Heart right ventricle (tissue), 16 donors: ENCODE measurements around the gene KCNAB3. TPM values are rescaled to one million over a fixed set of nuclear protein-coding genes. Genes with fewer than 3 reads are reported as not detected.

Experiments used
- ATAC-seq, 8 donors: fragments of 200-7000 bp; cut with Tn5 transposase; one replicate each; pipeline ENCODE4 v1.9.1; 2020; ENCODE audit warnings: mild to moderate bottlenecking in 8 of 8, moderate library complexity in 8 of 8, moderate number of reproducible peaks in 1 of 8
- DNase-seq, 2 donors: peaks; one replicate each; pipeline ENCODE4 v3.0.0-alpha.2; 2020
- H3K27ac ChIP-seq, 10 donors: fragments of 200-600 bp; sonication (generic) in 2 of 10; one replicate each; pipeline versions ENCODE4 v1.5.0 to v1.8.0; 2020 to 2022; ENCODE audit warnings: mild to moderate bottlenecking in 3 of 10
- H3K27me3 ChIP-seq, 7 donors: fragments of 200-600 bp; one replicate each; pipeline ENCODE4 v1.8.0; 2021 to 2022; ENCODE audit warnings: mild to moderate bottlenecking in 2 of 7
- H3K36me3 ChIP-seq, 9 donors: fragments of 200-600 bp; sonication (generic) in 1 of 9; one replicate each; pipeline versions ENCODE4 v1.5.0 to v1.8.0; 2020 to 2022; ENCODE audit warnings: mild to moderate bottlenecking in 2 of 9
- H3K4me1 ChIP-seq, 9 donors: fragments of 200-600 bp; sonication (generic) in 1 of 9; one replicate each; pipeline versions ENCODE4 v1.5.0 to v1.8.0; 2020 to 2022; ENCODE audit warnings: mild to moderate bottlenecking in 4 of 9
- H3K4me3 ChIP-seq, 10 donors: fragments of 200-600 bp; sonication (generic) in 2 of 10; one replicate each; pipeline versions ENCODE4 v1.5.0 to v1.8.0; 2020 to 2022; ENCODE audit warnings: mild to moderate bottlenecking in 7 of 10, moderate library complexity in 2 of 10
- H3K9me3 ChIP-seq, 11 donors: fragments of 200-600 bp in 10 of 11; sonication (generic) in 2 of 11; one replicate each; pipeline versions ENCODE4 v1.5.0 to v1.8.0; 2013 to 2022; ENCODE audit warnings: mild to moderate bottlenecking in 2 of 11, control low read depth in 1 of 11, moderate library complexity in 1 of 11
- CTCF ChIP-seq, 9 donors: fragments of 200-600 bp; sonication (generic) in 2 of 9; IDR thresholded peaks; one replicate each; pipeline versions ENCODE4 v1.5.0 to v1.8.0; 2021 to 2022; ENCODE audit warnings: antibody characterized with exemption in 9 of 9, mild to moderate bottlenecking in 5 of 9, moderate library complexity in 1 of 9
- WGBS, 2 donors: extraction: QIAGEN DNeasy Blood & Tissue Kit; methylation state at CpG; one replicate each; pipeline ENCODE4 v1.1.7; 2013; ENCODE audit warnings: inconsistent platforms in 1 of 2; 5-methylcytosine and 5-hydroxymethylcytosine counted together
- intact Hi-C, 10 donors: fragments of 100-400 bp; cut with DNase I; formaldehyde crosslinking; loops; one replicate each; pipeline versions ENCODE4 v1.11.1 to v1.14.2; 2022
- polyA plus RNA-seq, 2 donors: library from polyadenylated mRNA; stranded (reverse); fragments of 200-250 nt; gene quantifications; one replicate each; pipeline ENCODE4 v1.2.3, GENCODE V29; 2013
- total RNA-seq, 10 donors: library from RNA; stranded (reverse); fragmentation: NEBNext Ultra II Directional in 3 of 10; extraction: Animal tissue kit (Norgen Biotek cat#: 25700) in 3 of 10; gene quantifications; one replicate each; pipeline versions ENCODE4 v1.2.1 to v1.2.4, GENCODE V29; 2021 to 2023
- donor health status: Arrhythmogenic right ventricular cardiomyopathy.
- donor health status: ischemic (EF 13 %, LVEDD 7.1; RV severe dilation, severe dysfunction).
- donor health status: healthy with polysubstance abuse.
- donor health status: DM: no; HTN: yes; CAD: no.
- donor health status: DM: no; HTN: no; CAD: no.
- donor health status: ischemic (EF 25% LVEDD 6.9; RV normal size, moderate dysfunction).
- donor health status: ischemic (EF 25% LVEDD 5.7; RV mildly dilated, moderate dysfunction).
- donor health status: healthy.
- donor health status: DM: yes; HTN: yes; CAD: no.
- donor health status: Ischemic cardiomyopathy.
- donor health status: ischemic (EF 35%, LVEDD 5.7; RV mildly dilated, moderate dysfunction).
- donor health status: nonischemic (EF 11% LVEDD 7.7; RV severe dilation, severe dysfunction).
- donor health status: DM: yes; HTN: yes; CAD: no.
- donor health status: PGD.
- donor health status: ischemic (EF 29% LVEDD 5.4; RV normal size, mild dysfunction).
- donor health status: nonischemic (EF 23%, LVEDD 6.1; RV moderate dilation, normal function).

Gene KCNAB3
- total and polyA plus RNA-seq, 12 donors, result 0.11 to 1.5 (median 0.39) TPM

DNA sequence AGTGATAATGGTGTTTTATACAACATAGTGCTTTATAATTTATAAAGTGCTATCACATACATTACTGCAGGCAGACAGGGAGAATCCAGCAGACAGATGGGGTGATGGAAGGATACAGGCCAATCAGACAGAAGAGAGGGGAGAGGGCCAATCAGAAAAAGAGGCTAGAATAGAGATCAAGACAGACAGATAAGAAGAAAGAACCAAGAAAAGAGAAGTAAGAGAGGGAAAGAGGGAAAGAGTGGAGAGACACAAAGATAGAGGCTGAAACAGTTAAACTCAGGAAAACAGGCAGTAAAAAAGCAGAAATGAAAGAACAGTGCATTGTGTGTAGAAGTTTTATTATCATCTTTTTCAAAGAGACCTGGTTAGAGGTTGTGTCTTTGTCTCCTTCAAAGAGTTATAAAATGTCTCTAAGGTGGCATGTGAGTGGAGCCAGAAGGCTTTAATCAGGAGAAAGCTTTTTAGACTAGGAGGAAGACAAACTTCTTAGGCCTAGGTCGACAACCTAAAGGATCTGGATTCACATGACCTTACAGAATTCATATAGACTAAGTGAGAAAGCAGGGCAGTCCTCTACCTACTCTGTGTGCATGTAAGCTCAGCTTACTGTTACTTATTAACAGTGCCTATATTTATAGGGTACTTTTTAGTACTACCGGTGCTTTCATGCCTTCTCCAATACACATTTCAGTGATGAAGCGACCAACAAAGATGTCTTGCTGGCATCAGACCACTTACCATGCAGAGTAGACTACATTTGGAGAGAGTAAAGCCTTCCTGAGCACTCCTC, 49.4 kb downstream of the KCNAB3 start:
- Histone ChIP-seq H3K9me3 (no peaks in the 10 kb centered on the region), H3K36me3 (peaks cover 0 to 61% (median 10%) of the 10 kb centered on the region in 9 donors), H3K27me3 (no peaks in the 10 kb centered on the region), H3K4me1 (peaks cover 0 to 46% (median 19%) of the 10 kb centered on the region in 9 donors), H3K27ac (no peak overlapping the region), H3K4me3 (no peak overlapping the region)
- intact Hi-C loops, result no loop called here
- WGBS, 2 donors, result 78 to 80% methylated on average over 3 of the region's 3 CpGs
- ATAC-seq, result no peak
- DNase-seq, result no peak
- TF ChIP-seq CTCF (IDR thresholded peaks at IDR 0.05), result no peak

GRCh38 chr17:7878234-7878633, 51.4 kb downstream of the KCNAB3 start:
- no peak overlapping the region for H3K4me3 ChIP-seq
- H3K9me3 ChIP-seq, result no peaks in the 10 kb centered on the region
- DNase-seq (no peak), ATAC-seq (no peak)
- peaks cover 0 to 70% (median 10%) of the 10 kb centered on the region in 9 donors for H3K36me3 ChIP-seq
- H3K27me3 ChIP-seq, result no peaks in the 10 kb centered on the region
- 90 to 97% methylated on average over 7 of the region's 7 CpGs for WGBS, 2 donors
- intact Hi-C loops, result no loop called here
- no peak overlapping the region for H3K27ac ChIP-seq
- no peak for TF ChIP-seq CTCF (IDR thresholded peaks at IDR 0.05)
- H3K4me1 ChIP-seq, result peaks cover 0 to 39% (median 13%) of the 10 kb centered on the region in 9 donors

- no peak for TF ChIP-seq CTCF (IDR thresholded peaks at IDR 0.05)
- DNase-seq (no peak), ATAC-seq (no peak)
- Histone ChIP-seq H3K27me3 (no peaks in the 10 kb centered on the region), H3K27ac (no peak overlapping the region), H3K36me3 (peaks cover 0 to 76% (median 10%) of the 10 kb centered on the region in 9 donors), H3K4me3 (no peak overlapping the region), H3K9me3 (no peaks in the 10 kb centered on the region), H3K4me1 (peaks cover 0 to 17% (median 0%) of the 10 kb centered on the region in 9 donors)
- 71 to 84% methylated on average over 2 of the region's 2 CpGs for WGBS, 2 donors
- intact Hi-C loops, result no loop called here
Measured at GRCh38 chr17:7875804-7876370, 53.8 kb downstream of the KCNAB3 start.

DNA sequence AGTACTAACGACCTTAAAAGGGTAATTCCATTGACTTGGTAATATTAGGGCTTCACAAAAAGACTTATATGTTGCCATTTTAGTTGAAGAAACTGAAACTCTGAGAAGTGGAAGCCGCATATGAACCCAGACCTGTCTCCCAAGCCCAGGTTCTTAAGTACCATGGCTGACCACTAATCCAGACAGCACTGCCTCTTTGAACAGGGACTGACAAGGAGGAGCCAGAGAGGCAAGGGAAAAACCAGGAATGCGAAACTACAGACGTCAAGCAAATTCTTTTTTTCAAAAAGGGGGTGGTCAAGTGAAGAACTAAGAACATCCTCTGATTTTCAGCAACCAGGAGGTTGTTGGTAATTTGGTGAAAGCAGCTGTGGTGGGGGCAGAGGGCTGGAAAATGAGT, 56.6 kb downstream of the KCNAB3 start:
- WGBS, 2 donors, result 72 to 74% methylated on average over 4 of the region's 4 CpGs
- Histone ChIP-seq H3K4me3 (no peak overlapping the region), H3K27me3 (no peaks in the 10 kb centered on the region), H3K36me3 (peaks cover 0 to 74% (median 0%) of the 10 kb centered on the region in 9 donors), H3K27ac (no peak overlapping the region), H3K9me3 (no peaks in the 10 kb centered on the region), H3K4me1 (peaks cover 0 to 10% (median 0%) of the 10 kb centered on the region in 9 donors)
- no peak for ATAC-seq
- no peak for DNase-seq
- no peak for TF ChIP-seq CTCF (IDR thresholded peaks at IDR 0.05)
- intact Hi-C loops, result no loop called here

Other genes starting within 250 kb of the KCNAB3 start
- 10 to 100 TPM in 9 of 10 donors, 1 to 10 TPM in 1; 8.2 to 29.1 (median 13.9) TPM for gene TP53, start 242.4 kb downstream of the KCNAB3 start, total RNA-seq
- gene TP53, start 242.4 kb downstream of the KCNAB3 start, polyA plus RNA-seq, result 1 to 10 TPM; 7.9 to 8.6 TPM
- 1 to 10 TPM; 3.8 to 5.8 (median 4.7) TPM for gene WRAP53, start 241.4 kb downstream of the KCNAB3 start, total RNA-seq
- gene WRAP53, start 241.4 kb downstream of the KCNAB3 start, polyA plus RNA-seq, result 10 to 100 TPM; 10.4 to 12.1 TPM
- 1 to 10 TPM in 2 of 10 donors, under 1 TPM in 8; 0.17 to 1.3 (median 0.53) TPM for gene EFNB3, start 224.7 kb downstream of the KCNAB3 start, total RNA-seq
- under 1 TPM; 0.22 to 0.64 TPM for gene EFNB3, start 224.7 kb downstream of the KCNAB3 start, polyA plus RNA-seq
- under 1 TPM in 7 of 10 donors, not detected in 3; 0.02 to 0.30 (median 0.05) TPM for gene DNAH2, start 212.1 kb downstream of the KCNAB3 start, total RNA-seq
- under 1 TPM; under 0.01 to 0.01 TPM for gene DNAH2, start 212.1 kb downstream of the KCNAB3 start, polyA plus RNA-seq
- gene KDM6B, start 95.6 kb downstream of the KCNAB3 start, total RNA-seq, result 10 to 100 TPM; 18.0 to 35.4 (median 26.9) TPM
- 10 to 100 TPM in 1 of 2 donors, 1 to 10 TPM in 1; 5.2 to 17.6 TPM for gene KDM6B, start 95.6 kb downstream of the KCNAB3 start, polyA plus RNA-seq
- gene TMEM88, start 74.8 kb downstream of the KCNAB3 start, total RNA-seq, result 10 to 100 TPM; 12.3 to 47.4 (median 19.3) TPM
- 100 to 1,000 TPM; 121 to 298 TPM for gene TMEM88, start 74.8 kb downstream of the KCNAB3 start, polyA plus RNA-seq
- 100 to 1,000 TPM in 1 of 10 donors, 10 to 100 TPM in 9; 59.2 to 115 (median 73.0) TPM for gene NAA38, start 72.3 kb downstream of the KCNAB3 start, total RNA-seq
- 100 to 1,000 TPM; 108 to 167 TPM for gene NAA38, start 72.3 kb downstream of the KCNAB3 start, polyA plus RNA-seq
- 10 to 100 TPM; 12.7 to 20.1 (median 16.0) TPM for gene CYB5D1, start 71.9 kb downstream of the KCNAB3 start, total RNA-seq
- gene CYB5D1, start 71.9 kb downstream of the KCNAB3 start, polyA plus RNA-seq, result 10 to 100 TPM; 10.0 to 11.6 TPM
- 10 to 100 TPM in 5 of 10 donors, 1 to 10 TPM in 5; 8.2 to 22.0 (median 10.4) TPM for gene CHD3, start 41.1 kb downstream of the KCNAB3 start, total RNA-seq
- 10 to 100 TPM; 13.7 to 29.0 TPM for gene CHD3, start 41.1 kb downstream of the KCNAB3 start, polyA plus RNA-seq
- gene RNF227, start 13.6 kb downstream of the KCNAB3 start, total RNA-seq, result 1 to 10 TPM in 2 of 10 donors, under 1 TPM in 8; 0.15 to 1.6 (median 0.90) TPM
- 1 to 10 TPM; 1.5 to 1.9 TPM for gene RNF227, start 13.6 kb downstream of the KCNAB3 start, polyA plus RNA-seq
- 100 to 1,000 TPM; 104 to 166 (median 121) TPM for gene TRAPPC1, start 2.1 kb upstream of the KCNAB3 start, total RNA-seq
- gene TRAPPC1, start 2.1 kb upstream of the KCNAB3 start, polyA plus RNA-seq, result 100 to 1,000 TPM; 136 to 138 TPM
- 10 to 100 TPM in 7 of 10 donors, 1 to 10 TPM in 3; 7.8 to 14.4 (median 10.7) TPM for gene CNTROB, start 2.4 kb upstream of the KCNAB3 start, total RNA-seq
- 10 to 100 TPM; 11.1 to 19.8 TPM for gene CNTROB, start 2.4 kb upstream of the KCNAB3 start, polyA plus RNA-seq
- gene GUCY2D, start 72.8 kb upstream of the KCNAB3 start, total RNA-seq, result under 1 TPM in 6 of 10 donors, not detected in 4; 0.06 to 0.69 (median 0.36) TPM
- not detected for gene GUCY2D, start 72.8 kb upstream of the KCNAB3 start, polyA plus RNA-seq
- gene ALOX15B, start 109.2 kb upstream of the KCNAB3 start, total RNA-seq, result under 1 TPM in 4 of 10 donors, not detected in 6; 0.10 to 0.76 (median 0.15) TPM
- 1 to 10 TPM in 1 of 2 donors, under 1 TPM in 1; 0.37 to 1.3 TPM for gene ALOX15B, start 109.2 kb upstream of the KCNAB3 start, polyA plus RNA-seq
- not detected for gene ALOX12B, start 157.9 kb upstream of the KCNAB3 start, total RNA-seq
- not detected for gene ALOX12B, start 157.9 kb upstream of the KCNAB3 start, polyA plus RNA-seq
- gene ALOXE3, start 188.7 kb upstream of the KCNAB3 start, total RNA-seq, result not detected
- gene ALOXE3, start 188.7 kb upstream of the KCNAB3 start, polyA plus RNA-seq, result under 1 TPM in 1 of 2 donors, not detected in 1; 0.09 TPM
- gene HES7, start 194.2 kb upstream of the KCNAB3 start, total RNA-seq, result under 1 TPM in 5 of 10 donors, not detected in 5; 0.17 to 0.52 (median 0.38) TPM
- 1 to 10 TPM in 1 of 2 donors, under 1 TPM in 1; 0.91 to 1.5 TPM for gene HES7, start 194.2 kb upstream of the KCNAB3 start, polyA plus RNA-seq
- 100 to 1,000 TPM in 6 of 10 donors, 10 to 100 TPM in 4; 37.4 to 154 (median 112) TPM for gene PER1, start 222.5 kb upstream of the KCNAB3 start, total RNA-seq
- gene PER1, start 222.5 kb upstream of the KCNAB3 start, polyA plus RNA-seq, result 100 to 1,000 TPM; 112 to 135 TPM
- gene VAMP2, start 233.1 kb upstream of the KCNAB3 start, total RNA-seq, result 10 to 100 TPM; 46.8 to 67.8 (median 62.7) TPM
- gene VAMP2, start 233.1 kb upstream of the KCNAB3 start, polyA plus RNA-seq, result 10 to 100 TPM; 49.0 to 54.3 TPM
- 10 to 100 TPM in 1 of 10 donors, 1 to 10 TPM in 9; 5.2 to 15.2 (median 7.3) TPM for gene TMEM107, start 246.5 kb upstream of the KCNAB3 start, total RNA-seq
- gene TMEM107, start 246.5 kb upstream of the KCNAB3 start, polyA plus RNA-seq, result 1 to 10 TPM; 4.5 to 7.8 TPM